MM.1S (cell line): Measurements from ENCODE around the gene ARHGEF10L.

Source experiments
- EZH2 ChIP-seq: fragments of 300-600 bp; sonication (generic); optimal IDR thresholded peaks from 2 replicates; pipeline ENCODE3; 2017; ENCODE audit warnings: low read depth, mild to moderate bottlenecking, antibody characterized with exemption, low read length, mixed read lengths
- TF ChIP-seq, protein P1 (sequence below): fragments of 300-600 bp; sonication (generic); IDR thresholded peaks from 2 replicates; pipeline ENCODE4 v1.5.1; 2016; ENCODE audit warnings: antibody characterized with exemption, low read length, mixed read lengths

DNA sequence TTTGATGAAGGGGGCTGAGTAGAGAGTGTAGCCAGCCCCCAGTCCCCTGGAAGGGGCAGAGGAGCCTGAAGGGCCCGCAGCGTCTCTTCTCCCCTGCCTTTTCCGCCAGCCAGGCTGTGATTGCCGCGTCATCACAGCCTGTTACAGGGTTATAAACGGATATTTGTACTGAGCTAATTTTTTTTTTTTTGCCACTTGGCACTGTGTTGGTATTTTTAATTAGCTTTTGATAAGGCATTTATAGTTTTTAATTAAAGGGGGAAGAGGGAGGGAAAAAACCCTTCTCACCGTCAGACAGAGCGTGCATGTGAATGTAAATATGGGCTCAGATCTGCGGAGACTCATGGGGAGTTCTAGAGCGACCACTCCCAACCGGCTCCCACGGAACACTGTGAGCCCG is 117.9 kb downstream of the ARHGEF10L start:
- TF ChIP-seq EZH2, result no peak
- TF ChIP-seq, protein P1, sequence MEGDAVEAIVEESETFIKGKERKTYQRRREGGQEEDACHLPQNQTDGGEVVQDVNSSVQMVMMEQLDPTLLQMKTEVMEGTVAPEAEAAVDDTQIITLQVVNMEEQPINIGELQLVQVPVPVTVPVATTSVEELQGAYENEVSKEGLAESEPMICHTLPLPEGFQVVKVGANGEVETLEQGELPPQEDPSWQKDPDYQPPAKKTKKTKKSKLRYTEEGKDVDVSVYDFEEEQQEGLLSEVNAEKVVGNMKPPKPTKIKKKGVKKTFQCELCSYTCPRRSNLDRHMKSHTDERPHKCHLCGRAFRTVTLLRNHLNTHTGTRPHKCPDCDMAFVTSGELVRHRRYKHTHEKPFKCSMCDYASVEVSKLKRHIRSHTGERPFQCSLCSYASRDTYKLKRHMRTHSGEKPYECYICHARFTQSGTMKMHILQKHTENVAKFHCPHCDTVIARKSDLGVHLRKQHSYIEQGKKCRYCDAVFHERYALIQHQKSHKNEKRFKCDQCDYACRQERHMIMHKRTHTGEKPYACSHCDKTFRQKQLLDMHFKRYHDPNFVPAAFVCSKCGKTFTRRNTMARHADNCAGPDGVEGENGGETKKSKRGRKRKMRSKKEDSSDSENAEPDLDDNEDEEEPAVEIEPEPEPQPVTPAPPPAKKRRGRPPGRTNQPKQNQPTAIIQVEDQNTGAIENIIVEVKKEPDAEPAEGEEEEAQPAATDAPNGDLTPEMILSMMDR, result no peak
